Non-pigmented ciliary epithelial cell (primary cell): Measurements from ENCODE around the gene ATAD3A.
"Not testable (repeated sequence)": the region's sequence is repeated elsewhere in the genome, so short reads cannot be mapped to it uniquely, and the experiment has no call there.

Source experiments
- DNase-seq: peaks from one replicate; pipeline ENCODE4 v3.0.0-alpha.2; 2010; ENCODE audit warnings: low read depth

ATAD3A gene

GRCh38 chr1:1511533-1512285 lies at the start of gene ATAD3A:
Gene ATAD3A, plus strand, starts transcription at chr1:1512162. Its CDS starts 107 bp downstream, at chr1:1512269.
- peak; percentile 79 for DNase-seq

GRCh38 chr1:1462318-1462966 lies 49.5 kb upstream of the ATAD3A start:
- DNase-seq = no peak

GRCh38 chr1:1463312-1463711 lies 48.6 kb upstream of the ATAD3A start:
- DNase-seq = no peak

- not testable (repeated sequence) for DNase-seq
These were observed 43.6 kb upstream of the ATAD3A start for GRCh38 chr1:1468196-1468985.

- DNase-seq = no peak
These were observed 41.2 kb upstream of the ATAD3A start for GRCh38 chr1:1470626-1471388.

GRCh38 chr1:1471389-1472052 lies 40.4 kb upstream of the ATAD3A start, which contains the start of gene ATAD3B:
Gene ATAD3B, plus strand, starts transcription at chr1:1471765. Its CDS starts 120 bp downstream, at chr1:1471885.
- DNase-seq = peak; percentile 44

- DNase-seq = not testable (repeated sequence)
These were observed 39.7 kb upstream of the ATAD3A start for GRCh38 chr1:1472053-1472876.

- DNase-seq = not testable (repeated sequence)
These were observed 36.0 kb upstream of the ATAD3A start for GRCh38 chr1:1476011-1476410.

- DNase-seq = no peak
These were observed 34.8 kb upstream of the ATAD3A start for GRCh38 chr1:1477206-1477605.

- DNase-seq = no peak
These were observed 32.1 kb upstream of the ATAD3A start for GRCh38 chr1:1479547-1480487.

- not testable (repeated sequence) for DNase-seq
These were observed 31.5 kb upstream of the ATAD3A start for GRCh38 chr1:1480488-1480867.

GRCh38 chr1:1481811-1482210 lies 30.2 kb upstream of the ATAD3A start:
- not testable (repeated sequence) for DNase-seq

GRCh38 chr1:1482856-1483255 lies 29.1 kb upstream of the ATAD3A start:
- no peak for DNase-seq

- no peak for DNase-seq
These were observed 28.2 kb upstream of the ATAD3A start for GRCh38 chr1:1483714-1484113.

- not testable (repeated sequence) for DNase-seq
These were observed 26.8 kb upstream of the ATAD3A start for GRCh38 chr1:1484976-1485750.

- not testable (repeated sequence) for DNase-seq
These were observed 26.1 kb upstream of the ATAD3A start for GRCh38 chr1:1485755-1486317.

GRCh38 chr1:1487701-1488100 lies 24.3 kb upstream of the ATAD3A start:
- DNase-seq = no peak

- DNase-seq = no peak
These were observed 22.7 kb upstream of the ATAD3A start for GRCh38 chr1:1489231-1489630.
